AG04450 (cell line): ENCODE measurements around the gene SLC38A5. TPM values are rescaled to one million over a fixed set of nuclear protein-coding genes. Genes with fewer than 3 reads are reported as not detected.

Experiments
- CTCF ChIA-PET: fragments of 300-600, 350-600 bp; formaldehyde crosslinking; extraction: SDS; loops from one replicate; lab custom pipeline; 2022; ENCODE audit warnings: antibody characterized with exemption, inconsistent platforms; lab: Charles Lee
- POLR2A ChIA-PET: fragments of 350-600 bp; formaldehyde crosslinking; extraction: SDS; loops from one replicate; lab custom pipeline; 2021; ENCODE audit warnings: antibody characterized with exemption, inconsistent platforms; lab: Yijun Ruan, JAX
- DNase-seq: peaks from one replicate; pipeline ENCODE4 v3.0.0-alpha.2; 2011; ENCODE audit warnings: low read depth, low spot score
- H3K27ac ChIP-seq: one replicate; pipeline ENCODE4 v1.5.1; 2012; ENCODE audit warnings: low read depth, low read length, control low read depth
- H3K27me3 ChIP-seq: one replicate; pipeline ENCODE4 v1.6.0; 2012; ENCODE audit warnings: low read length; ENCODE audit not compliant: control insufficient read depth, insufficient read depth
- H3K4me3 ChIP-seq: 2 replicates; pipeline ENCODE4 v1.5.1; 2011; ENCODE audit warnings: mild to moderate bottlenecking, low read depth, low read length, control low read depth
- H3K9me3 ChIP-seq: 2 replicates; pipeline ENCODE4 v1.5.1; 2012; ENCODE audit warnings: low read length; ENCODE audit not compliant: control insufficient read depth, insufficient read depth
- CTCF ChIP-seq: IDR thresholded peaks from 2 replicates; pipeline ENCODE4 v1.5.1; 2011; ENCODE audit warnings: low read depth, low read length, control low read depth, inconsistent platforms
- polyA plus RNA-seq: library from polyadenylated mRNA; depleted of rRNA; stranded (reverse); fragments of >200 nt; gene quantifications from 2 replicates; pipeline ENCODE4 v1.2.3, GENCODE V29; 2011

SLC38A5 gene
- polyA plus RNA-seq, 1 experiment = 19.1 TPM

GRCh38 chrX:48511560-48511959 is 41.5 kb upstream of the SLC38A5 start:
- H3K9me3 ChIP-seq = no peaks in the 10 kb centered on the region
- ChIA-PET POLR2A (no interaction called here), CTCF (no interaction called here)
- peak; percentile 51 for TF ChIP-seq CTCF
- H3K27me3 ChIP-seq = no peaks in the 10 kb centered on the region
- no peak overlapping the region for H3K27ac ChIP-seq
- DNase-seq = no peak
- no peak overlapping the region for H3K4me3 ChIP-seq

- H3K9me3 ChIP-seq = no peaks in the 10 kb centered on the region
- peak overlapping the region; percentile 76 for H3K4me3 ChIP-seq
- CTCF ChIA-PET = no interaction called here
- TF ChIP-seq CTCF = no peak
- POLR2A ChIA-PET = no interaction called here
- H3K27ac ChIP-seq = no peak overlapping the region
- DNase-seq = no peak
- no peaks in the 10 kb centered on the region for H3K27me3 ChIP-seq
Observed at GRCh38 chrX:48509619-48510018, 39.6 kb upstream of the SLC38A5 start.

- DNase-seq = no peak
- Histone ChIP-seq H3K27me3 (no peaks in the 10 kb centered on the region), H3K9me3 (no peaks in the 10 kb centered on the region), H3K27ac (no peak overlapping the region), H3K4me3 (peak overlapping the region; percentile 76)
- POLR2A ChIA-PET = no interaction called here
- CTCF ChIA-PET = no interaction called here
- no peak for TF ChIP-seq CTCF
Observed at GRCh38 chrX:48509245-48509590, 39.2 kb upstream of the SLC38A5 start.

GRCh38 chrX:48508400-48509244 is 38.6 kb upstream of the SLC38A5 start, which contains the start of gene PORCN:
Gene PORCN (plus strand): TSS chrX:48508992. CDS start chrX:48509821, 829 bp downstream.
- DNase-seq = no peak
- H3K27me3 ChIP-seq = no peaks in the 10 kb centered on the region
- no peak within 1 kb of the TSS for H3K27ac ChIP-seq
- ChIA-PET POLR2A (no interaction called here), CTCF (interaction anchor here (0.9 kb wide), 1 partner anchor 14 kb away, joined by 5 read pairs; no protein-coding TSS in a partner anchor)
- H3K4me3 ChIP-seq = peak within 1 kb of the TSS; percentile 76
- H3K9me3 ChIP-seq = no peaks in the 10 kb centered on the region
- TF ChIP-seq CTCF = no peak

GRCh38 chrX:48507246-48507645 is 37.2 kb upstream of the SLC38A5 start:
- no peak for DNase-seq
- H3K9me3 ChIP-seq = no peaks in the 10 kb centered on the region
- CTCF ChIA-PET = no interaction called here
- no peak overlapping the region for H3K4me3 ChIP-seq
- H3K27ac ChIP-seq = no peak overlapping the region
- POLR2A ChIA-PET = no interaction called here
- no peak for TF ChIP-seq CTCF
- no peaks in the 10 kb centered on the region for H3K27me3 ChIP-seq
